Measurements from ENCODE around the gene C1orf52.

- TF ChIP-seq USF2 (IDR thresholded peaks at IDR 0.05) (no peak), JUN (IDR thresholded peaks at IDR 0.05) (no peak), POLR2A (IDR thresholded peaks at IDR 0.05; ENCODE audit: low read length) (no peak), CTCF (IDR thresholded peaks at IDR 0.05) (no peak), CEBPB (IDR thresholded peaks at IDR 0.05) (no peak), RNF2 (IDR thresholded peaks at IDR 0.05; ENCODE audit: borderline replicate concordance, low read depth) (no peak), RAD21 (conservative IDR thresholded peaks at IDR 0.05 in 1 of 2, IDR thresholded peaks at IDR 0.05 in 1 of 2) (no peak), KDM5A (IDR thresholded peaks at IDR 0.05) (no peak), MYC (IDR thresholded peaks at IDR 0.05; ENCODE audit: borderline replicate concordance, low read length) (no peak), EP300 (IDR thresholded peaks at IDR 0.05) (no peak), E2F6 (IDR thresholded peaks at IDR 0.05; ENCODE audit: borderline replicate concordance, low read depth) (no peak)
These were observed 15.5 kb upstream of the C1orf52 start for GRCh38 chr1:85274969-85275453.

Data from A549 (cell line).